GM19463 (cell line): ENCODE results near the gene GALNT4.

Source experiments
- ATAC-seq: cut with Tn5 transposase; IDR thresholded peaks from one replicate; pipeline ENCODE4 v1.9.1; 2021; ENCODE audit warnings: mild to moderate bottlenecking, moderate library complexity; ENCODE audit not compliant: unreplicated experiment

GALNT4 gene

DNA sequence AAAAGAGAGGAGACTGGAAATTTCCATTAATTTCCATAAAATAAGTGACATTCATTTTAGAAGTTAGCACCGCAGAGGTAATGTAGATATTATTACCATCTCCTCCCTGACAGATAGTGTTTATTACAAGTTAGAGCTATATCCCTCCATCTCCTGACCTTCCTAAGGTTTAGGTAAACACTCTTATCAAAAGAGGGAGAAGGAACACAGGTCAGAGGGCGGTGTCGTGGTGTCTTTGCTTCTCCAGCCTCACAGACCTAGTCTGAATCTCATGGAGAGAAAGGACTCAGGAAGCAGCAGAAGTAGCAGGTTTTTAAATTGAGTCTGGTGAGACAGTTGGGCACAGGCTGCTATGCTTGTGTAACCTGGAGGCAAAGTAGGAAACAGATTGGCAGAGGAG is 12.8 kb upstream of the GALNT4 start:
- no peak for ATAC-seq

DNA sequence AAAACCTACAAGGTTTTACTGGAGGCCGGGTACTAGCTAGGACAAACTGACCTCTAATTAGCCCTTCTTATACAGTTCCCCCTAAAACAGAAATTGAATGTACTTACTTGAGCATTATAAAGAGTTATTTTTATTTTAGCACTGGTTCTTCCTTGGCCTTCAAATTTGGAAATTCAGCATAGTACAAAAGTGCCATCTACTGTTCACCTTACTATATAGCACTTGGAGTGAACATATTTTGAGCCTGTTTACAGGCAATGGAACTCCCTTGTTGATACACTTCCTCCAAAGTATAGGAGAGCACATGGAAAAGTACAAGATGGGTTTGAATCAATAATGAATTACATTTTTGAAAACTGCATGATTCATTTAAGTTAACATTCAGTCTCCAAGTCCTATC is 5.1 kb upstream of the GALNT4 start:
- ATAC-seq: no peak

DNA sequence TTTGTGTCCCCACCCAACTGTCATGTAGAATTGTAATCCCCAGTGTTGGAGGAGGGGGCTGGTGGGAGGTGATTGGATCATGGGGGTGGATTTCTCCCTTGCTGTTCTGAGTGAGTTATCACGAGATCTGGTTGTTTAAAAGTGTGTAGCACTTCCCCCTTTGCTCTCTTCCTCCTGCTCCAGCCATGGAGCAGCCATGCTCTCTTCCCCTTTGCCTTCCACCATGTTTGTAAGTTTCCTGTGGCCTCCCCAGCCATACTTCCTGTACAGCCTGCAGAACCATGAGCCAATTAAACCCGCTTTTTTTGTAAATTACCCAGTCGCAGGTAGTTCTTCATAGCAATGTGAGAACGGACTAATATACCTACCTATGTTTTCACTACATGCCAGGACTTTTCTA is 3.8 kb upstream of the GALNT4 start:
- ATAC-seq: no peak

DNA sequence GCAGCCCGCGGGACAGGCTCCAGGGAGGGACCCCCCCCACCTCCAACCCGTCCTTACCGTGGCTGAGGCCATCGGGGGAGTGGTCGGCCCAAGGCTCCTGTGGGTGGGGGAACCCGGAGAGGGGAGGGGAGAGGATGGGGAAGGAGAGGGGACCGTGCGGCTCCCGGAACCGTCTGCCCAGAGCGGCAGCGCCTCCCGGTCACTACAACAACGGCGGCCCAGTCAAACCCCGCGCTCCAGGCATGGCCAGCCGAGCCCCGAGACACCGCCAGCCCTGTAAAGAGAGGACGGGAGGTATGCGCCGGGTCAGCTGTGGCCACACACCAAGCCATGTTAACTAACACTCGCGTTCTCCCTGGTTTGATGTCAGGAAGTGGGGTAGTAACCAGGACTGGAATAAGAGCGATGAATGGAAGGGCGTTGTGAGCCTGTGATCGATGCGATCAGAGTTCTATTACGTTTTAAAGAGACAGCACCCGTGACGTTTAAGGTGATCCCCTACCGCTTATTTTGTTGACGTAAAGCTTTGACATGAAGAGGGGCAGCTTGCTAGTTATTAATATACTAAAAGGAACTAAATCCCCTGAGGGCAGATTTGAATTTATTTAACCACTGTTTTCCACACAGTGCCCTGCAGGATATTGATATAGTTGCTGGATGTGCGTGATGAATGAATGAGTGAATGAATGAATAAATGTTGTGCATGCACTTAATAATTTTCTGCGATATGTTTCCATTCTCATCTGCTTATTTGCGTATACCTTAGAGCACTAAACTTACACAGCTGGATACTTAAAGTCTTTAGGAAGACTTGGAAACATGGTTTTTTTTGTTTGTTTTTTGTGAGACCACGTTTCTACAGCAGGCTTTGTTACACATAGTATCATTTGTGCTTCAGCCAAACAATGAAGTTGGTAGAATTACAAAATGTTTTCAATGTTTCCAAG is 1.5 kb upstream of the GALNT4 start, which contains the start of gene POC1B:
Gene POC1B, minus strand, starts transcription at position 224 of the 947 bp plus-strand sequence. Its CDS starts 152 bp downstream, at position 72.
- ATAC-seq: peak; percentile 62

DNA sequence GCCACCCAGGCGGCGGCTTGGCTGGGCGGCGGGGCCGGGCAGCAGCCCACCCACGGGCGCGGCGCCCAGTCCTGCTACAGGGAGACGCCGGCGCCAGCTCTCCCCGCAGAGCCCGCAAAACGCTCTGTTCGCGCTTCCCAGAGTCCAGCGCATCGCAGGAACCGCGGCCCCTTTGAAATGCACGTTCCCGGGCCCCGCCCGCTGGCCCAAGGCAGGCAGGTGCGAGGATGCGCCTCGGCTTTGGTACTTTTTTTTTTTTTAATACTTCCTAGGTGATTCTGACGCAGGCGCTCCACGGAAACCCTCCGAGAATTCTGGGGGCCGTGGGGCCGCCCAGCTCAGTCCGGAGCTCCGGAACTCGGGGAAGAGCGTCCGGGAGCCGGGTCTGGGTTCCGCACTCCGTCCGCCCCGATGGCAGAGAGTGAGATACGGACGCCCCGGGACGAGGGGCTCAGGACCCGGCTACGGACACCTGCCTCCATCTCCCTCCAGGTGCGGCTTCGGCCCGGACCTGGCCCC is 768 bp upstream of the GALNT4 start:
- peak; percentile 15 for ATAC-seq

DNA sequence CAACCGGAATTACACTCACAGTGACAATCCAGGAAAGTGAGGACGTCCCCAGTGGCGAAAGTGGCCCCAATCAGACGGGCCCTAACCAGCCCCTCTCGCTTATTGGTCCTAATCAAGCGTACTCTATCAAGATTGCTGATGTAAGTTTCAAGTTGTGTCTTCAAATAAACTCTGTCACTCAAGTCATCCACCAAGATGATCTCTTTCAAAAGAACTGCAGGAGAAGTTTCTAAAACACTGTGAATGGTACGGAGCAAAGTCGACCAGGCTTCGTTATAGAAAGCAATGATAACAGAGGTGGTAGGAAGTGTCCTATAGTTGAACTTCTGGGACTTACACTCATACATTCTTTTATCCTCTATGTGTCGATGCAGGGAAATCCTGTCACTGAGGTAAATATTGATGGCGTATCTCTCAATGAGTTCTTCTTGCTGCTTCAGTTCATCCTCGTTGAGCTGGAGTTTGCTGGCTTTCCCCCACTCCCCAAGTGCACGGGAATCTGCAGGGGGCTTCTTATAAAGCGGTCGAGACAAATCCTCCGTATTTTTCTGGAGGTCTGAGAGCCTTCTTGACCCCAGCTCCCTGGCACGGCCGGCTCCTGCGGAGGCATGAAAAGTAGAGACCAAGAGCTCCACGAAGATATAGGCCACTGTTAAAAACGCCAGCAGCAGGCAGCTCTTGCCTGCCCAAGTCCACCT is 604 bp downstream of the GALNT4 start:
- ATAC-seq: no peak

DNA sequence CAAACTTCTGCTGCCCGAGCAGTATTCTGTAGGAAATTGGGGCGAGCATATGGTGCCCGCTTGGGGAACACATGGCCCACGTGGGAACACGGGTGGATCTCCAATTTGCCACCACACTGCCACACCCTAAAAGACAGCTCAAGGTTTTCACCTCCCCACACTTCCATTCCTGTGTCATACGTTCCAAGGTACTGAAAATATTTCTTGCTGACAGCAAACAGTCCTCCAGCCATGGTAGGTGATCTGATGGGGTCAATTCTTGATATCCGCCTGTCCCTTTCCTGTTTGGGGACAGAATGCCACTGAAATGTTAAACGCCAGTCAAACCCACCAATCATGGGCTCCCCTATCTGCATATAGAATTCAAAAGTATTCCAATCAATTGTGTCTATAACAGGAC is 1.2 kb downstream of the GALNT4 start:
- no peak for ATAC-seq

DNA sequence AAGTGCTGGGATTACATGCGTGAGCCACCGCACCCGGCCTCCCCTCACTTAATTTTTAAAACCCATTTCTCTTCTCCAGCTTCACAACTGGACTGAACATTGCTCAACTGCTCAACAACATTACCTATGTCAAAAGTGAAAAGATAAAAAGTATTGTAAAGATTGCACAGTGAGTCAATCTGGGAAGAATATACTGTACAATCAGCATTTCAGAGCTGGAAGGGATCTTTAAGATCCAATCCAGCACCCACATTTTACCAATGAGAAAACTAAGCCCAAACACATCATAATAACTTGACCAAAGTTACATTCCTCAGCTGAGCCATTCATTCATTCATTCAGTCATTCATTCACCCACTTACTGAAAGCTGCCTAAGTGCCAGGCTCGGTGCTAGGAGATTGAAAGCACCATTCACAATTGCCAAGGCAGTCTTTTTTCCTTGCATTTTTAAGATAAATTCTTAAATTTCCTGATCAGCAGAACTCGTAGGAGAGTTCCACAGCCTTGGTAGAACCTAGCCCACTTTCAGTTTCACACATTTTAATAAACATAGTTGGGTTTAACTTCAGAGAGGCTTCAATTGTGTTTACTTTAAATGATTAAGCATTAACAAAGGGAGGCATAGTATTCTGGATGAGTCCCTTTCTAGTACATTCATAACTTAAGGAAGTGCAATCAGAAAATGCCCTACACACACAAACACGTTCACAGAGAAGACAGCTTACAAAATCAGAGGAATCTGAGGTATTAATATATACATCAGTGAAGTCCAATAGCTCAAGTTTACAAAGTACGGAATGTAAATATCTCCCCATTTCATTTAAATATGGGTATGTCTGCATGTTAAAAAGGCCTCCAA is 3.0 kb downstream of the GALNT4 start:
- no peak for ATAC-seq

DNA sequence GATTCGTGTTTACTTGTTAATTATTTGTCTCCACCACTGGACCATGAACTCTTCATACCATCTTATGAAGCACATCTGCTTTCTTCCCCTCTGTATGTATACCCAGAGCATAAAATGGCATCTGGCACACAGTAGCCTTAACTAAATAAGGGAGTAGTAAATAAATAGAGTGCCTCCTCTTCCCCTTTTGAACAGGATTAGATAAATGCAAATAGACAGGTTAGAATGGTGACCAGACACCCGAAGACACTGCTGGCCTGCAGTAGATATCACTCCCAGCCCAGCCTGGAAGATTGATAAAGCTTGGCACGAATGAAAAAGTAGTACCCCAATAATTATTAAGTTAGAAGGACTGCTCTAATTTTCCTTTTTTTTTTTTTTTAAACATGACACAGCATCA is 6.9 kb downstream of the GALNT4 start:
- ATAC-seq: no peak

DNA sequence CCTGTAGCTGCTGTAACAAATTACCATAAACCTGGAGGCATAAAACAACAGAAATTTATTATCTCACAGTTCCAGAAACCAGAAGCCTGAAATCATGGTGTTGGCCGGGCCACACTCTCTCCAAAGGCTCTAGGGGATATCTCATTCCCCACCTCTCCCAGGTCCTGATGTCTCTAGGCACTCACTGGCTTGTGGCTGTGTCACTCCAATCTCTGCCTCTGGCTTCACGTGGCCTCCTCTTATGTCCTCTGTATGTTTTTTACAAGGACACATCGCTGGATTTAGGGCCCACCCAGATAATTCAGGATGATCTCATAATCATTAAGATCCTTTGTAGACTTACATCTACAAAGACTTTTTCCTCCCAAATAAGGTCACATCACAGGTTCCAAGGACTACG is 8.0 kb downstream of the GALNT4 start:
- no peak for ATAC-seq

DNA sequence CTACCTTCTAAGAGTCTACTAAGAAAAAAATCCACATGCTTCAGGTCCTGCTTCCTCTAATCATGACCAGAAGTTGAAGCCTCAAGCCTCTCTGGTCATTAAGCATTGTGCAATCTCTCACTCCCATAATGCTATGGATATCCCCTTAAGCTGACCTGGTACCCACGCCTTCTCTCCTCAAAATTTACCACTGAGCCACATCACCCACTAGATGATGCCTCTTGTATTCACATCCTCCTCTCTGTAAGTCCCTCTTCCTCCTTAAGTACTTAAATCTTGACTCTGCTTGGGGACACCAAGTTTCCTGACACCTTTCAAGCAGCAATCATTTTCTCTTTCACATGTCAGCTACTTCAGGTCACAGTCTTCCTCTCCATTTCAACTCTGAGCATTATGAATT is 9.8 kb downstream of the GALNT4 start:
- ATAC-seq: peak; percentile 71

DNA sequence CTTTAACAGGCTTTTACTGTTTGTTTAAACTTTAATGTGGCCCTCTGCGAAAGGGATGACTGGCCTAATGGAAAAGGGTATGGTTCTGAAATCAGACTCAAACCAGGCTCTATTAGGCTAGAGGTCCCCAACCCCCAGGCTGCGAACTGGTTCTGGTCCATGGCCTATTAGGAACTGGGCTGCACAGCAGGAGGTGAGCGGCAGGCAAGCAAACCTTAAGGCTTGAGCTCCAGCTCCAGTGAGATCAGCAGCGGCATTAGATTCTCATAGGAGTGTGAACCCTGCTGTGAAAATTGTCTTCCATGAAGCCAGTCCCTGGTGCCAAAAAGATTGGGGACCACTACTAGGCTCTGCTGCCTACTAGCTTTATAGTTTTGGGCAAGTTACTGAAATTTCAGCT is 11.1 kb downstream of the GALNT4 start:
- no peak for ATAC-seq

DNA sequence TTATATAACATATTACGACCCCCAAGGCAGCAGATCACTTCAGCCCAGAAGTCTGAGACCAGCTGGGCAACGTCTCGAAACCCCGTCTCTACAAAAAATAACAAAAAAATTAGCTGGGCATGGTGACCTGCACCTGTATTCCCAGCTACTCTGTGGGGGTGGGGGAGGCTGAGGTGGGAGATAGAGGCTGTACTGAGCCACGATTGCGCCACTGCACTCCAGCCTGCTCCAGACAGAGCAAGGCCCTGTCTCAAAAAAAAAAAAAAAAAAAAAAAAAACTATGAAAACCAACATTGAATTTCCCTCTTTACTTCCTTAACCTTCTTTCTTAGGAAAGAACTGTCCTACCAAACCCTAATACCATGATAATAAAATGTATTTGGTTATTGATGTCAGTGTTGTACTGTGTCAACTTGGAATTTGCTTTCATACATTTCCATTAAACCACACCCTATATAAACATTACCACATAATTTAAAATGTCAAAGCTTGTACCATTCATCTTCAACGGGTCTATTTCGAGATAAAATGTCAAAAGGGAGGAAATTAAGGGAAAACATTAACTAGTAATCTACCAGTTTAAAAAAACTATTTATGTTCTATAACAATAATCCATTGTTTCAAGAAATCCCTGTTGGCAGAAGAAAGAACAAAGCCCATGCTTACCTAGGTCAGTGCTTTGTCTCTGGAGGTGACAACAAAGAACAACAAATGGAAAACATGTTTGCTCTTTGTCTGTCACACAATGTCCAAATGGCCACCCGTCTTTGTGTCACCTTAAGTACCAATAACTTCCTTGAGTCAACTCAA is 17.4 kb downstream of the GALNT4 start:
- ATAC-seq: no peak

DNA sequence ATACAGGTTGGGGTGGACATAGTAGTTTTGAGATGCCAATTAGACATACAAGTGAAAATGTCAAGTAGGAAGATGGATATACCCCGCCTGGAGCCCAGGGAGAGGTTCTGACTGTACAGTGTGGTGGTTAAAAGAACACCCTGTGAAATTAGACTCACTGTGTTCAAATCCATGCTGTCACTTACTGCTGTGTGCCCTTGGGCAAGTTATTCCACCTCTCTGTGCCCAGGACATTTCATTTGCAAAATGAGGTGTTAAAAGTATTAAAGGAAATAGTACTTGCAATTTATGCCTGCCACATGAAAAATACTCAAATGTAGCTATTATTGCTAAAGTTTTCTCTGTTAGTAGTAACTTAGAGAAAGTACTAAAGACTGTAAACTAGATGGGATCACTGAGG is 18.5 kb downstream of the GALNT4 start:
- no peak for ATAC-seq

DNA sequence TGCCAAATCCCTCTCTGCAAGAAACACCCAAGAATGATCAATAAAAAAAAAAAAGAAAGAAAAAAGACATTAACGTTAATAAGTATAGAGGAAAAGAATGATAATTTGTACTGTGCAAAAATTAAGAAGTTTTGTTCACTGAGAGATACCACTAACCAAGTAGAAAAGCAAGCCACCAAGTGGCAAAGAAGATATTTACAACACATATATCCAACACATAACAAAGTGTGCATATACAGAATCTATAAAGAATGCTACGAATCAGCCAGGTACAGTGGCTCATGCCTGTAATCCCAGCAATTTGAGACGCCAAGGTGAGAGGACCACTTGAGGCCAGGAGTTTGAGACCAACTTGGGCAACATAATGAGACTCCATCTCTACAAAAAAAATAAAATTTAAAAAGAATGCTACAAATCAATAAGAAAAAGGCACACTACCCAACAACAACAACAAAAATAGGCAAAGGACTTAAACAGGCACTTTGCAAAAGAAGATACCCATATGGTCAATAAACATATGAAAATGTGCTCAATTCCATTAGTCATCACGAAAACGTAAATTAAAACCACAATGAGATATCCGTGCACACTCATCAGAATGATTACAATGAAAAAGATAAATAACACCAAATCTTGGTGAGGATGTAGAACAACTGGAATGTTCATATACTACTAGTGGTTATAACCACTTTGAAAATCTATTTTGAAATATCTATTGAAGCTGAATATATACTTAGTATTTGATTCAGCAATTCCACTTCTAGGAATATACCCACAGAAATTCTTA is 19.8 kb downstream of the GALNT4 start:
- no peak for ATAC-seq

DNA sequence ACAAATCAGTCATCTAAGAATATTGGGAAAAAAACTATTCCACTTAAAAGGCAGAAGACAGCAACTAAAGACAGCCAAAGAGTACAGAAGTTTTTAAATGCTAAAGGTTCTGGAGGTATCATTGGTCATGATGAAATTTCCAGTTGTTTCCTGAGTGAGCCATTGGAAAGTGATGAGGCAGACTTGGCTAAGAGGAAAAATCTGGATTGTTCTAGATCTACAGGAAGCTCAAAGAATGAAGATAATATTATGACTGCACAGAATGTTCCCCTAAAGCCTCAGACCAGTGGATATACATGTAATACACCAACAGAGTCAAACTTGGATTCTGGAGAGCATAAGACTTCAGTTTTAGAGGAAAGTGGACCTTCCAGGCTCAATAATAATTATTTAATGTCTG is 22.8 kb downstream of the GALNT4 start:
- ATAC-seq: no peak

DNA sequence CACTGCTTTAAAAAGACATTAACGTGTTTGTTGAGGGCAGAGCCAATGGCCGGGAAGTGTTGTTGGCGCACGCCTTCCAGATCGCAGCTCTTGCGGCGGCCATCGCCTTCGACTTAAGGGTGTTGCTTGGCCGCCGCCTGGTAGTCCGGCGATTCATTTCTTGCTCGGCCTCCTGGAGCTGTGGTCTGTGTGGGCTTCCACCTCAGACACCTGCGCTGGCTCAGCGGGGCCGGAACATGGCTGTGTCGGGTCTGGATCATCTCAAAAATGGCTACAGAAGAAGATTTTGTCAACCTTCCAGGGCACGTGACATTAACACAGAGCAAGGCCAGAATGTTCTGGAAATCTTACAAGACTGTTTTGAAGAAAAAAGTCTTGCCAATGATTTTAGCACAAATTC is 24.7 kb downstream of the GALNT4 start:
- no peak for ATAC-seq

DNA sequence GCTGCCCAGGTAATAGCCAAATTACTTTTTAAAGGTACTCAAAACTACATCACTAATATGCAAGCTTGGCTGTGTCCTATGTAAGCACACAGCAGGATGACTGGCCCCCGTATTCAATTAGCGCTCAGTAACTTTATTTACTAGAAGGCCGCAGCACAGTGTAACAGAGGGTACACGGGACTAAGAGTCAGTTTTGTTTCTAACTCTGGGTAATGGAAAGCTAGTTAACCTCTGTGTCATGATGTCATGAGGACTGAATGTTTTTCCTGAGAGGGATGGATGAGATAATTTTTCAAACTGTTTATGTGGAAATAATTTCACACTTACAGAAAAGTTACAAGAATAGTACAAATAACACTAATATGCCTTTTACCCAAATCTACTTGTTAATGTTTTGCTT is 27.1 kb downstream of the GALNT4 start:
- ATAC-seq: no peak

DNA sequence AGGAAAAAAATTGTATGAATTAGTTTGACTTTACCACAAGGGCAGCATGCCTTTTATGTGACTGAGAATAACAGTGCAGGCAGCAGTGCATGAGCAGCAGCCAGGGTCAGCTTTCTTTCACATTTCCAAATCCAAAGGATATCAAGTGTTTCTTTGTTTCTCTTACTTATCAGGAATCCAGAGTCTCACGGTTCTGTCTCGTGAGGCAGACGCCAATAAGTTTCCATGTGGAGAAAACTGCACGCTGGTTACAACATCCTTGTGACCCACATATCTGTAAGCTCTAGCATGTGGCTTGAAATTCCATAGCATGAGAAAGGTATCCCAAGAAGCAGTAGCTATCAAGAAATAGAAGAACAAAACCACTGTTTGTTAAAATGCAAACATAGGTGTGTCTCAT is 27.6 kb downstream of the GALNT4 start:
- no peak for ATAC-seq
